Measurements from ENCODE around the gene LMX1B. TPM values are rescaled to one million over a fixed set of nuclear protein-coding genes. Genes with fewer than 3 reads are reported as not detected.
"Not testable (repeated sequence)": the region's sequence is repeated elsewhere in the genome, so short reads cannot be mapped to it uniquely, and the experiment has no call there.

Gene LMX1B
- total RNA-seq, 1 donor from 2014 or later = 0.26 TPM

DNA sequence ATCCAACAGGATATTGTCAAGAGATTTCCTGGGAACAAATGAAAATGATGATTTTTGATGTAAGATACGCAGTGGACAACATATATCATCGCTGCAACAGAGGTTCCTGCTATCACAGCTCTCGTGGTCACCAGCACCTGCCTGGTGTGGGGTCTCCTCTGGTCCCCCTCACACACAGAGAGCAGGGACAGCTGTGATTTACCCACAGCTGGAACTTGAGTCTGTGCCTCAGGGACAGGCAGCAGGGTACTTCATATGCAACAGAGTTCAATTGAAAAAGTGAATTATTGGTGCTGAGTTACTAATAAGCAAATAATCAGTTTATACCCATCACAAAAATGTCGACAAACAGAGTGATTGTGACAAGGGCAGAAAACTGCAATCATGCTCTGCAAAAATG, 93.4 kb downstream of the LMX1B start:
- Mint-ChIP-seq H3K9me3 (ENCODE audit: unreplicated experiment) (no peaks in the 10 kb centered on the region), H3K4me3 (ENCODE audit: unreplicated experiment) (no peak overlapping the region)
- TF ChIP-seq, protein P1, sequence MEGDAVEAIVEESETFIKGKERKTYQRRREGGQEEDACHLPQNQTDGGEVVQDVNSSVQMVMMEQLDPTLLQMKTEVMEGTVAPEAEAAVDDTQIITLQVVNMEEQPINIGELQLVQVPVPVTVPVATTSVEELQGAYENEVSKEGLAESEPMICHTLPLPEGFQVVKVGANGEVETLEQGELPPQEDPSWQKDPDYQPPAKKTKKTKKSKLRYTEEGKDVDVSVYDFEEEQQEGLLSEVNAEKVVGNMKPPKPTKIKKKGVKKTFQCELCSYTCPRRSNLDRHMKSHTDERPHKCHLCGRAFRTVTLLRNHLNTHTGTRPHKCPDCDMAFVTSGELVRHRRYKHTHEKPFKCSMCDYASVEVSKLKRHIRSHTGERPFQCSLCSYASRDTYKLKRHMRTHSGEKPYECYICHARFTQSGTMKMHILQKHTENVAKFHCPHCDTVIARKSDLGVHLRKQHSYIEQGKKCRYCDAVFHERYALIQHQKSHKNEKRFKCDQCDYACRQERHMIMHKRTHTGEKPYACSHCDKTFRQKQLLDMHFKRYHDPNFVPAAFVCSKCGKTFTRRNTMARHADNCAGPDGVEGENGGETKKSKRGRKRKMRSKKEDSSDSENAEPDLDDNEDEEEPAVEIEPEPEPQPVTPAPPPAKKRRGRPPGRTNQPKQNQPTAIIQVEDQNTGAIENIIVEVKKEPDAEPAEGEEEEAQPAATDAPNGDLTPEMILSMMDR (IDR thresholded peaks at IDR 0.05; ENCODE audit: unreplicated experiment) = no peak

GRCh38 chr9:126707712-126708111, 94.0 kb downstream of the LMX1B start:
- H3K9me3 Mint-ChIP-seq (ENCODE audit: unreplicated experiment); H3K36me3 Mint-ChIP-seq (ENCODE audit: low read depth, unreplicated experiment); H3K4me3 Mint-ChIP-seq (ENCODE audit: unreplicated experiment); H3K27me3 Mint-ChIP-seq (ENCODE audit: unreplicated experiment); DNase-seq (ENCODE audit: low spot score): not testable (repeated sequence)
- Mint-ChIP-seq H3K4me1 (ENCODE audit: unreplicated experiment) (peaks cover 24% of the 10 kb centered on the region), H3K27ac (ENCODE audit: unreplicated experiment) (peak overlapping the region; percentile 18)

More for the DNA sequence above, 93.4 kb downstream of the LMX1B start:
- Mint-ChIP-seq H3K4me1 (ENCODE audit: unreplicated experiment) (peaks cover 24% of the 10 kb centered on the region), H3K27me3 (ENCODE audit: unreplicated experiment) (peaks cover 6% of the 10 kb centered on the region), H3K36me3 (ENCODE audit: low read depth, unreplicated experiment) (no peaks in the 10 kb centered on the region), H3K27ac (ENCODE audit: unreplicated experiment) (no peak overlapping the region)
- no peak for DNase-seq (ENCODE audit: low spot score)

DNA sequence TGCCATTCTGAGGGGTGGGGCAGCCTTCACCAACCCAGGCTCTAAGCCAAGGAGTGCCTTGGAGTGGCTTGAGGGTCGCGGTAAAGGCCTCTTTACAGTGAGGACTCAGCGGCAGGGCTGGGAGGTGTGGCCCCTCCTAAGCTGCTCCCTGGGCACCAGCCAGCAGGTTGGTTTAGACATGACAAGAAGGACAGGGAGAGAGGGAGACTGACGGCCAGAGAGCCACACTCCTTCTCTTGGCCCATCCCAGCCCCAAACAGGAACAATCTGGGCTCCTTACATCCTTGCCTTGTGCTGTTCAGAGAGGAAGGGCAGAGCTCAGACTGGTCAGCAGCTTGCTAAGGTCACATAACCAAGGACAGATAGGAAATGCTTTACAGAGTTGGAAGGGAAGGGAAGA, 94.5 kb downstream of the LMX1B start:
- Mint-ChIP-seq H3K27ac (ENCODE audit: unreplicated experiment) (peak overlapping the region; percentile 7), H3K27me3 (ENCODE audit: unreplicated experiment) (peaks cover 6% of the 10 kb centered on the region), H3K36me3 (ENCODE audit: low read depth, unreplicated experiment) (no peaks in the 10 kb centered on the region), H3K4me3 (ENCODE audit: unreplicated experiment) (no peak overlapping the region), H3K4me1 (ENCODE audit: unreplicated experiment) (peaks cover 24% of the 10 kb centered on the region), H3K9me3 (ENCODE audit: unreplicated experiment) (no peaks in the 10 kb centered on the region)
- DNase-seq (ENCODE audit: low spot score) = peak; percentile 17
- TF ChIP-seq, protein P1 (IDR thresholded peaks at IDR 0.05; ENCODE audit: unreplicated experiment) = no peak

DNA sequence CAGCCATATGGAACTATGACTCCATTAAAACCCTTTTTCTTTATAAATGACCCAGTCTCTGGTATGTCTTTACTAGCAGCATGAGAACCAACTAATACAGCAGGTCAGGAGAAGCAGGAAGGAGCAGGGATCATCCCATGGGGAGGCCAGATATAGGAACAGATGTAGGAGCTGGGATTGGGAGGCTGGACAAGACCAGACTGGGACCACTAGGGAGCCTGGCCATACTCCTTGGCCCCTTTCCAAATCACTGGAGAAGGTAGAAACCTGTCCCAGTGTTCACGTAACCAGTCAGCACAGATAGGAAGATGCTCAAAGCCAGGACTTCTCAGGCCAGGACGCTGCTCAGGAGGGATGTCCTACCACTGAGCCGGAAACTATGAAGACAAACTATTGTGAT, 95.5 kb downstream of the LMX1B start:
- Mint-ChIP-seq H3K4me1 (ENCODE audit: unreplicated experiment) (peaks cover 24% of the 10 kb centered on the region), H3K36me3 (ENCODE audit: low read depth, unreplicated experiment) (no peaks in the 10 kb centered on the region), H3K9me3 (ENCODE audit: unreplicated experiment) (no peaks in the 10 kb centered on the region), H3K27ac (ENCODE audit: unreplicated experiment) (no peak overlapping the region), H3K27me3 (ENCODE audit: unreplicated experiment) (peaks cover 5% of the 10 kb centered on the region), H3K4me3 (ENCODE audit: unreplicated experiment) (no peak overlapping the region)
- no peak for DNase-seq (ENCODE audit: low spot score)
- TF ChIP-seq, protein P1 (IDR thresholded peaks at IDR 0.05; ENCODE audit: unreplicated experiment) = no peak

DNA sequence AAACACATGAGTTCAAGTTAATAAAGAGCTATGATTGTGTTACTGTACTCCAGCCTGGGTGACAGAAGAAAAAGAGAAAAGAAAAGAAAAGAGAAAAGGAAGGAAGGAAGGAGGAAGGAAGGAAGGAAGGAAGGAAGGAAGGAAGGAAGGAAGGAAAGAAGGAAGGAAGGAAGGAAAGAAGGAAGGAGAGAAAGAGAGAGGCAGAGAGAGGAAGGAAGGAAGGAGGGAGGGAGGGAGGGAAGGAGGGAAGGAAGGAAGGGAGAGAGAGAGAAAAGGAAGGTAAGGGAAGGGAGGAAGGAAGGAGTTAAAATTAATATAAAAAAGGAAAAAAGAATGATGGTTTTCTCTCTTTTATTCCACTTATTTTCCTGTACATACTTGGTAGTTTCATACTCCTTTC, 101.7 kb downstream of the LMX1B start:
- H3K4me1 Mint-ChIP-seq (ENCODE audit: unreplicated experiment) = peaks cover 5% of the 10 kb centered on the region
- DNase-seq (ENCODE audit: low spot score) = no peak
- H3K27me3 Mint-ChIP-seq (ENCODE audit: unreplicated experiment) = no peaks in the 10 kb centered on the region
- no peaks in the 10 kb centered on the region for H3K36me3 Mint-ChIP-seq (ENCODE audit: low read depth, unreplicated experiment)
- H3K9me3 Mint-ChIP-seq (ENCODE audit: unreplicated experiment) = no peaks in the 10 kb centered on the region
- H3K4me3 Mint-ChIP-seq (ENCODE audit: unreplicated experiment) = no peak overlapping the region
- TF ChIP-seq, protein P1 (IDR thresholded peaks at IDR 0.05; ENCODE audit: unreplicated experiment) = no peak
- no peak overlapping the region for H3K27ac Mint-ChIP-seq (ENCODE audit: unreplicated experiment)

DNA sequence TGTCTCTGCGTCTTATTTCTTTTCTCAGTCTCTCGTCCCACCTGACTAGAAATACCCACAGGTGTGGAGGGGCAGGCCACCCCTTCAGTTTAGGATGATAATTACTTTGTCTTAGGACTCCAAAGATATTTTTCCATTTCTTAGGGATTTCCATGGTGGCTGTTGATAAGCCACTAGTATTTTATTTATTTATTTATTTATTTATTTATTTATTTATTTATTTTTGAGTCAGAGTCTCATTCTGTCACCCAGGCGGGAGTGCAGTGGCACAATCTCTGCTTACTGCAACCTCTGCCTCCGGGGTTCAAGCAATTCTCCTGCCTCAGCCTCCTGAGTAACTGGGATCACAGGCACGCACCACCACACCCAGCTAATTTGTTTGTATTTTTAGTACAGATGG, 103.7 kb downstream of the LMX1B start:
- not testable (repeated sequence) for DNase-seq (ENCODE audit: low spot score); H3K4me3 Mint-ChIP-seq (ENCODE audit: unreplicated experiment); H3K36me3 Mint-ChIP-seq (ENCODE audit: low read depth, unreplicated experiment); H3K27me3 Mint-ChIP-seq (ENCODE audit: unreplicated experiment); H3K9me3 Mint-ChIP-seq (ENCODE audit: unreplicated experiment); H3K4me1 Mint-ChIP-seq (ENCODE audit: unreplicated experiment); H3K27ac Mint-ChIP-seq (ENCODE audit: unreplicated experiment)

Data from endothelial cell (in vitro differentiated cells).